PC-9 (cell line): ENCODE data around the gene ACER1.

Experiments used
- CTCF ChIP-seq: fragments of 200-600 bp; sonication (generic); conservative IDR thresholded peaks from 2 replicates; pipeline ENCODE4 v1.6.1; 2017; ENCODE audit warnings: mixed run types, antibody characterized with exemption, mild to moderate bottlenecking, moderate library complexity
- EZH2 ChIP-seq: fragments of 200-600 bp; sonication (generic); IDR thresholded peaks from 2 replicates; pipeline ENCODE4 v1.8.0; 2017; ENCODE audit warnings: antibody characterized with exemption, low read depth

DNA sequence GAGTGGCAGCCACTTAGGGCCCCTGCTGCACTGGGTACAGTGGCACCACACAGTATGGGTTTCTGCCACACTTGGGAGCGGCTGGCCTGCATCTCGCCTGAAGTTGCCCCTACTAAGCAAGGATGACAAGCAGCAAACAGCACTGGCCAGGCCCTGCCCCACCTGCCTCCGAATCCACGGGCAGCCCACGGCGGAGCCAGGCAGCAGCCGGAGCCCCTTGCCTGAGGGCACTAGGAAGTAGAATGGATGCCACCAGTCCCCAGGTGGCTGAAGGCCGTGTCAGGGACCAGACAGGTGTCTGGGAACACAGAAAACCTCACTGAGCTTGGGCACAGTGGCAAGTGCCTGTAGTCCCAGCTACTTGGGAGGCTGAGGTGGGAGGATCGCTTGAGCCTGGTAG is 73.0 kb downstream of the ACER1 start:
- TF ChIP-seq CTCF (no peak), EZH2 (no peak)
